GM21390 (cell line): Measurements from ENCODE around the gene ATP11A.
"Not testable (repeated sequence)": the region's sequence is repeated elsewhere in the genome, so short reads cannot be mapped to it uniquely, and the experiment has no call there.

Source experiments
- ATAC-seq: cut with Tn5 transposase; IDR thresholded peaks from one replicate; pipeline ENCODE4 v1.9.1; 2021; ENCODE audit not compliant: unreplicated experiment

Gene ATP11A

DNA sequence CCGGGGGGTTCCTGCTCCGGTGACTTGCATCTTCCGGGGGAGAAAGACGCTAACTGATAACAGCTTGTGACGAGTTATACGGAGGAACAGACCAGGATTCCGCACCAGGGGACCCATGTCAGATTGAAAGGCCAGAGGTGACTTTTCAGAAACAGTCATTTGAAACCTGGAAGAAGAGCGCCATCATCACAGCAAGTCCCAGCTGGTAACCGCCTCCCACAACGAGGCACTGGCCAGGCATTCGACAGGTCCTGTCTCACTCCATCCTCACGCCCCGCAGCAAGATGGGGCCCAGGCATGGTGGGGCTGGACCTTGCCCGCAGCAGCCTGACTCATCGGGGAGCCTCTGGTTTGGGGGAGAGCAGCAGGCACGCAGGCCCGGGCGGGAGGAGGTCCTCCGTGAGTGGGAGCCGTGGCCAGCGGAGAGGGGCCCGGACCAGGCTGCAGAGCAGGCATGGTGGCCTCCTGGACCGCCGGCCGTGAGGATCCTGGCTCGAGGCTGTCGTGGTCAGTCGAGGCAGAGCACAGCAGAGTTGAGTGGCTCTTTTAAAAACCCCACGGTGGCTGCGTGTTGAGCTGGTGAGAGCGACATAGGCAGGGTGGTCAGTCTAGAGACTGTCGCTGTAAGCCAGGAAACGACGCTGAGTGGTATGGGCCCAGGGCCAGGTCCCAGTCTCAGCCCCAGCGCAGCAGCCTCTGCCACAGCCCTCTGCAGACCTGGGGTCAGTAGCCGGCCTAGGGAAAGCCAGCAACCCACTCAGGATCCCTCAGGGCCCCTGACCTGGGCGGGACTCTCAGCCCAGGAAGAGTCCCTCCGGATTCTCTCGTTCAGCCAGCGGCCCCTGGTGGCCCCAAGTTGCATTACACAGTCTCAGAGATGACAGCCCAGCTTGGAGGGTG, 184.3 kb downstream of the ATP11A start:
- ATAC-seq, result peak; percentile 83

DNA sequence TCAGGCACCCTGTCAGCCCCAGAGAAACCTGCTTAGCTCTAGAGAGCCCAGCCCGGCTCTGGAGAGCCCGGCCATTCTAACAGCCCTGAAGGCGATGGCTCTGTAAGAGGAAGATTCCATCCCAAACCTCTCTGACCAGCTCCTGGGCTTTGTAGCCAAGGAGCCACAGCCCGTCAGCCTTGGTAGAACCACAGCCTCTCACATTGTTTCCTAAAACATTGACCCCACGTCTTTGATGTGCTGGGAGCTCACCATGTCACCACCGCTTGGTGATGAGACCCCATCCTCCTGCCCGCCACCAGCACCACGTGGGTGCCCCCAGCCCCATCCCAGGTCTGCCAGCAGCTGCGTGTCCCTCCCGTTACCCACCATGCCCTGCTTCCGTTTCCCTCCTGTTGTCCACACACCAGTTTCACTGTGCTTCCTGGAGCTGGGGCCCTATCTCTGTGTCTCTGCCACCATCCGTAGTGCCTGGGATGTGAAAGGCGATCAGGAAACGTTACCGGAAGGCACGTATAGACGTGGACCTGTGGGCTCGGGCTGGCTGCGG, 185.0 kb downstream of the ATP11A start:
- no peak for ATAC-seq

DNA sequence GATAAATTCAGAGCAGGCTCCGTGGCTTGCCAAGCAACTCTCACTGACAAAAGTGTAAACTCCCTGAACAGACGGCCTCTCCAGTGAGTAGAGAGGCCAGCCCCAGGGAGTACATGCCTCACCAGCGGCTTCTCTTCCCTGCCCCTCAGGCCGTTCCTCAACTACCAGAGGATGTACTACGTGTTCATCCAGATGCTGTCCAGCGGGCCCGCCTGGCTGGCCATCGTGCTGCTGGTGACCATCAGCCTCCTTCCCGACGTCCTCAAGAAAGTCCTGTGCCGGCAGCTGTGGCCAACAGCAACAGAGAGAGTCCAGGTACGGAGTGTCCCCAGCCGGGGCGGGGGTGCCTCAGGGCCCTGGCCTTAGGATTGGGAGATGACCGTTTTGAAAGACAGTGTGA, 185.8 kb downstream of the ATP11A start:
- ATAC-seq, result no peak

DNA sequence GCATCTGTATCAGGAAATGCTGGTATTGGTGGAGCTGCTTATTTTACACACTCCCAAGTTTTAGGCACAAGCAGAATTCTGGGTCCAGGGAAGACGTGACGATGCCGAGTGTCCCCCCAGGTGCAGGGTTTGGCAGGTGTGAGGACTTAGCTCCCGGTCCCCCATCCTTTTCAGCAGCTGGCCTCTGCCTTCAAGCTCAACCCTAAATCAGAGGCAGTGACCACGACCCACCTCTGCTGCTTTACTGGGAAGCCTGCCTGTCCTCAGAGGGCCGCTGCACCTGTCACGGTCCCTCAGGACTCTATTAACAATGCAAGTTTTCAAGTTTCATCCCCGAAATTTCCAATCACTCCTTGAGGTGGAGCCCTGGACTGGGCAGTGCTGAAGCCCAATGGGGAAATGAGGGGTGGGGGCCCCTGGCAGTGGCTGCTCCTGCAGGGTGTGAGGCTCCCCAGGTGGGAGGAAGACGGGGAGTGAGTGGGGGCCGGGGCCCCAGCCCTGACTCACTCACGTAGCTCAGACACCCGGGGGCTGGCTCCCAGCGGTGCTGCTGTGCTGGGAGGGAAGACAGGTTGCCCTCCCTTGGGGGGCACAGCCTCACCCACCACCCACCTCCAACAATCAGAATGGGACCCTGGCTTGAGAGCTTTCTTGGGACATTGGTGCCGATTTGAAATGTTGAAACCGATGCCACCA, 186.6 kb downstream of the ATP11A start:
- ATAC-seq, result no peak

DNA sequence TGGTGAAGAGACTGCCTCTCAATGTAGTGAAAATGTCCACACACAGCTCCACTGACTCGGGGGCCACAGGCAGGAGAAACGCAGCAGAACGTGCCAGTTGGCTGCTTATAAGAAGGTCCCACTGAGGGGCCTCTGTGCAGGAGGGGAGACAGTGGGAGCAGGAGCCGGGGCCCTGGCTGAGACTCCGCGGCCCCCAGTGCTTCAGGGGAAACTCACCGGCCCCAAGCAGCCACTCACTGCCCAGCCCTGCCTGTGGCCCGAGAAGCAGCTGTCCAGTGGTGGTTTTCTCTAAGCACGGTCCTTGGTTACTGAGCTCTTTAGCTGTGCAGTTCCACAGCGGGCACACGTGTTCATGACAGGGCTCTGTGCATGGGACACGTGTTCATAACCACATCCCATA, 187.2 kb downstream of the ATP11A start:
- ATAC-seq, result no peak

DNA sequence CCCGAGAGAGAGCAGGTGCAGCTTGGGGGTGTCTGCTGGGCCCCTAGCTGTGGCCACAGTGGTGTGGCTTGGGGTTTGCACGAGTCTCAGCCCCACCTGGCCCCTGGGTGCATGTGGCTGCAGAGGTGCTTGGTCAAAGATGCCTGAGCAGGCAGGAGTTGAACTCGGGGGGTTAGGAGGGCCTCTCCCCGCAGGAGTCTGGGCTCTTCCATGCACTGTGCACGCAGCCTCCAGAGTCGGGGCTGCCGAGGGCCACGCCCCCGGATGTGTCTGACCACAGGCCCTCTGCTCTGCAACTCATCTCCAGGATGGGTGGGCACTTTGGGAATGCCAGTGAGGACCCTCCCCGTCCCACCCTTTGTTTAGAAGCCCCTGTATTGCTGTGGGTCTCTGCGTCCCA, 187.7 kb downstream of the ATP11A start:
- no peak for ATAC-seq

DNA sequence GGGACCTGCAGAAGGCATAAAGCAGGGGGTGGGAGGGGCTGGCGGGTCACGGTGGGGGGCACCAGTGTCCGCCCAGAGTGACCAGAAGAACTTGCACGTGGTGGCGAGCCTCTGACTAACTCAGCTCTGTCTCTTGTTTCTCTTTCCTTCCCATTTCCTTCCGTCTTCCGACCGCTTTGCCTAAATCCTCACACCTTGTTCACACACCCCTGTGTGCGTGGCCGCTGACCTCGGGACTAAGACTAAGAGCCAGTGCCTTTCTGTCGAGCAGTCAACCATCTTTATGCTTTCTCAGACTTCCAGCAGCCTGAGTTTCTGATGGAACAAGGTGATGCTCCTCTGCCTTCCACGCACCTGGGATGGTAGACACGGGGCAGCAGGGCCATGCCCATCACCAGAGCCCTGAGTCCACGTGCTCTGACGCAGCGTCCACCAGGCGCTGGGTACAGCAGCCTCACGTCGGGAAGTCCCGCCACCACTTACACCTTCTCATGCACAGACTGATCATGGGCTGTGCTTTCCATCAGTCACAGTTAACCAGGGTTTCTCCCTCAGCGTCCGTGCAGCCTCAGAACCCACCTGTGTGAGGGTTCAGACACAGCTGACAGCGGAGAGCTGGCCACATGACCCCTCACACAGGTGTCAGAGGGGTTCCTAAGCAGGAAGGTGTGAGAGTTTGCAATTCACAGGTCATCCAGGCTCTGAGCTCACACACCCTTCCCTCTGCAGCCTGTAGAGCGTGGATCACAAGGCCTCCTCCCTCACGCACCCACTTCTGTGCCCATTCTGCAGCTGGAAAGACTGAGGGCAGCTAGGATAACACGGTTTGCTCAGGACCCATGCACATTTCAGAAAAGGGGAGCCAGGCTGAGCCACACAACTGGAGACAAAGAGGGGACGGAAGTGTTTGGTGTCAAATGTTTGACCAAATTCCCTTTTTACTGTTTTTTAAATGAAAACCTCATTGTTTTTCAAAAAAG, 188.4 kb downstream of the ATP11A start:
- ATAC-seq, result no peak

DNA sequence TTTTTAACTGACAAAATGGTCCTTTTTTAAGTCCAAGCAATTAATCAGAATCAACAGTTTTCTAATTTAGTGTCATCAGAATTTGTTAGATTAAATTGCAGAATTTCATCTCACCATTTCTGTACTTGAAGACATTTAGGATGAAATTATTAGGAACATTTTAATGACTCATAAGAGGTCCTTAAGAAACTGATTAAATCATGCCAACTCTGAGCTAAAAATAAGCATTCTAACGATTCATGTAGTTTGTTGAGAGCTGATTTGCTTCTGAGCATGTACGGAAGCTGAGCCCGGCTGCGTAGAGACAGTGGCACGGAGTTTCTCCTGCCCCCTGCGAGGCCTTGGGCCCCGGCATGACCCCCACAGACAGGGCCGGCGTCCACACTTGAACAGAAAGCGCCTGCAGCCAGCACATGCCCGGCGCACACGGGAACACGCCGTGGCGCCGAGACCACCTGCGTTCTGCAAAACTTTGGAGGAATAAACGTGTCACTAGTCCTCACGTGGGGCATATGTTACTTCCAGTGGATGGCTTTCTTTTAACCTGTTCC, 189.5 kb downstream of the ATP11A start:
- ATAC-seq, result no peak

DNA sequence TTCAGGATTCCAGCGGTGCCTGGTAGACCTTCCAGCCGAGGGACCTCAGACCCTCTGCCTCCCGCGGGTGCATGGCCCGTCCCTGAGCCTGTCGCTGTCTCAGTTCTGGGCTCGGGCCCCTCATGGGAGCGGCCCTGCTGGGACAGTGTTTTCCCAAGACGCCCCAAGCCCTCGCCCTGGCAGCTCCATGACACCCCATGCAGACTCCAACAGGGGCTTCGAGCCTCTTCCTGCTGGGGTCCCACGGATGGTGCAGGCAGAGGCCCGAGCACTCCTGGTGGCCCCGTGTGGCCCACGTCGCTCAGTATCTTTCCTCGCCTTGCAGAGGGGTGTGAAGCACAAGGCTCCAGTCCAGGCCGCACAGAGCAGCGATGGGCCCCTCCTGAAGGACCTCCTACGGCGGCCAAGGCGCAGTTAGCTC, 190.4 kb downstream of the ATP11A start:
- ATAC-seq, result no peak

DNA sequence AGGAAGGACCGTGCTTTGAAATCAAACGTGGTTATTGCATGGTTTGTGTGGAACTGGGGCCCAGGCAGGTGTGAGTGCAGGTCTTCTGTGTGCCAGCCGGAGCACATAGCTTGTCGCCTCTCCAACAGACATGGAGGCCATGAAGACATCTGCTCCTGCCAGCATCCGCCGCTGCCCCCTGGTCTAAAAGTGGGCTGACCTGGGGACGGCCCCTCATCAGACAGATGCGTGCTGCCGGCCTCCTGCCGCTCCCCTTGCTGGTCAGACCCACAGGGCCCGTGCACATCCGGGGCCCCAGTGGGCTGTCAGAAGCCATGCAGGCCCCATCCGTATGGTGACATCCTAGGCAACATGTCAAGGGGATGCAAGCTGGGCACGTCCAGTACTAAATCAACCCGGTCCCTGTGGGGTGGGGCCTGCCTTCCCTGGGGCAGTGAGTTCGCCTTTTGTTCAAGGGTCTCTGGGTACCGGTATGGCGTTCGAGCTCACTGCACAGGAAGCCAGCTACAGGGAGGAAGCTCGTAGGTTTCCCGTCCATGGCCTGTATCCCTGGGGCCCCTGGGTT, 191.2 kb downstream of the ATP11A start:
- no peak for ATAC-seq

DNA sequence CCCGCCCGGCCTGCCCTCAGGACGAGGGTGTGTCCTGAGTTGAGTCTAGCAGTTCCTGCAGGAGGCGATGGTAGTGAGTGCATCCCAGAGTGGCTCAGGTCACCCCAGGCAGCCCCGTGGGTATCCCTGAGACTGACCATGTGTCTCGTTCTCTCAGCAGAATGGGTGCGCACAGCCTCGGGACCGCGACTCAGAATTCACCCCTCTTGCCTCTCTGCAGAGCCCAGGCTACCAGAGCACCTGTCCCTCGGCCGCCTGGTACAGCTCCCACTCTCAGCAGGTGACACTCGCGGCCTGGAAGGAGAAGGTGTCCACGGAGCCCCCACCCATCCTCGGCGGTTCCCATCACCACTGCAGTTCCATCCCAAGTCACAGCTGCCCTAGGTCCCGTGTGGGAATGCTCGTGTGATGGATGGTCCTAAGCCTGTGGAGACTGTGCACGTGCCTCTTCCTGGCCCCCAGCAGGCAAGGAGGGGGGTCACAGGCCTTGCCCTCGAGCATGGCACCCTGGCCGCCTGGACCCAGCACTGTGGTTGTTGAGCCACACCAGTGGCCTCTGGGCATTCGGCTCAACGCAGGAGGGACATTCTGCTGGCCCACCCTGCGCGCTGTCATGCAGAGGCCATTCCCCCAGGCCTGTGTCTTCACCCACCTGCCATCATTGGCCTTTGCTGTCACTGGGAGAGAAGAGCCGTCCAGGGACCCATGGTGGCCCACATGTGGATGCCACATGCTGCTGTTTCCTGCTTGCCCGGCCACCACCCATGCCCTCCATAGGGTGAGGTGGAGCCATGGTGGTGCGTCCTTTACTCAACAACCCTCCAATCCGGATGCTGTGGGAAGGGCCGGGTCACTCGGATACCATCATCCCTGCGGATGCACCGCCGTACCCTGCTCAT, 192.1 kb downstream of the ATP11A start:
- no peak for ATAC-seq

DNA sequence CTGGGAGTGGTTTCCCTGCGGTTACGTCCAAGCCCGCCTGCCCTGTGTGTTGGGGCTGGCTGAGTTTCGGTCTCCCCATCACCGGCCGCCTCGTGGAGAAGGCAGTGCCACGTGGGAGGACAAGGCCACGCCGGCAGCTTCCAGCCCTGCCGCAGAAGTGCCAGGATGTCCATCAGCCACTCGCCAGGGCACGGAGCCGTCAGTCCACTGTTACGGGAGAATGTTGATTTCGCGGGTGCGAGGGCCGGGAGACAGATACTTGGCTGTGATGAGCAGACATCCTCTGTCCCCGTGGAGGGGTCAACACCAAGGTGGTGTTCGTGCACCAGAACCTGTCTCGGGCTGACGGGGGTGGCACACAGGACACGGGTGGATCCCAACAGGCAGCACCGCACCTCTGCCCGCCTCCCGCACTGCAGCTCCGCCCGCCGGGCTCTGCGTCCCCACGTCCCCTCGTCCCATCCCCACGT, 192.8 kb downstream of the ATP11A start:
- ATAC-seq, result no peak

DNA sequence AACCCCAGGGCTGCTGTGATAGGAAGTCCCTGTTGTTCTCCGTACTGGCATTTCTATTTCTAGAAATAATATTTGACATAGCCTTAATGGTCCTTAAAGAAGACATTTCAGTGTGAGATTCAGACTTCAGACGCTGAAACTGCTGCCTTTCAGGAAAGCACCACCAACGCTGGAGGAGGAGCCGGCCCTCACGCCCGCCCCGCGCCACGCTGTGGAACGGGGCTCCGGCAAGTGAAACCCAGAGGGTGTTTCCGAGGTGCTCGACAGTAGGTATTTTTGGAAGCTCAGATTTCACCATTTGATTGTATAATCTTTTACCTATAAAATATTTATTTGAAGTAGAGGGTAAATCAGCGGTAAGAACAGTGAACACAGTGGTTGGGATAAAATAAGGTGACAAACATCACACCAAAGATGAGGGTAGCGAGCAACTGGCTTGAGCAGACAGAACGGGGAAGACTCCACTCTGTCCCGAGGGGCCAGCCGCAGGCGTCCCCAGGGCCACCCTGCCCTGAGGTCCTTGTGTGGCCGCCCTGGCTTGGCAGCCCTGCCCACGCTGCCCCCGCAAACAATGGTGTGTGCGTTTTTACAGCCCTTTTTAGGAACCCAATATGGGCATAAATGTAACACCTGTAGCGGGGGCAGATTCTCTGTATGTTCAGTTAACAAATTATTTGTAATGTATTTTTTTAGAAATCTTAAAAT, 193.6 kb downstream of the ATP11A start:
- ATAC-seq, result no peak

DNA sequence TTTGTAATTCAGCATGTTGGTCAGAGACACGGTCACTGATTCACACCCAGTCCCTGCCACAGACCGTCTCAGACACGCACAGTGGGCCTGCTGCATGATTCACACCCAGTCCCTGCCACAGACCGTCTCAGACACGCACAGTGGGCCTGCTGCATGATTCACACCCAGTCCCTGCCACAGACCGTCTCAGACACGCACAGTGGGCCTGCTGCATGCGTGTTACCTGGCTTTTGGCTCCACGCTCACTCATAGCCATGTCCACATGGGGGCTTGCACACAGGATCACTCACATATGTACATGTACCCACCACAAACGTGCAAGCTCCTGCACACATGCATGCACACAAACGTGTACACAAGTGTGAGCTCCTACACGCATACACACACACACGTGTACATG, 194.9 kb downstream of the ATP11A start:
- ATAC-seq, result not testable (repeated sequence)

DNA sequence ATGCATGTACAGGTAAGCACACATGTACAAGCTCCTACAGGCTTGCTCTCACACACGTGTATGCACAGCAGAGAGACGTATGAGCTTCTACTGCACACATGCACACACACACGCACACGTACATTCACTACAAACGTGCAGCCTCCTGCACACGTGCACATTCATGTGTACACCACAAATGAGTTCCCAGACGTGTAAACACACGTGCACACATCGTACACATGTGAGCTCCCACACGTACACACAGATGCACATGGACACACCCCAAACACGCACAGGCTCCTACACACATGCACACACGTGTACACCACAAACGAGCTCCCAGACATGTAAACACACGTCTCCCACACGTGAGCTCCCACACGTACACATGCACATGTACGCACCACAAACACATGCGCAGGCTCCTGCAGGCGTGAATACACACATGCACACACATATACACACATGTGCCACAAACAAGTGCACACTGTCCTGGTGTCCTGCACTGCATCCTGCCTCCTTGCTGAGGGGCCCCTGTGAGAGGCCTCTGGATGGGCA, 195.5 kb downstream of the ATP11A start:
- ATAC-seq, result no peak

DNA sequence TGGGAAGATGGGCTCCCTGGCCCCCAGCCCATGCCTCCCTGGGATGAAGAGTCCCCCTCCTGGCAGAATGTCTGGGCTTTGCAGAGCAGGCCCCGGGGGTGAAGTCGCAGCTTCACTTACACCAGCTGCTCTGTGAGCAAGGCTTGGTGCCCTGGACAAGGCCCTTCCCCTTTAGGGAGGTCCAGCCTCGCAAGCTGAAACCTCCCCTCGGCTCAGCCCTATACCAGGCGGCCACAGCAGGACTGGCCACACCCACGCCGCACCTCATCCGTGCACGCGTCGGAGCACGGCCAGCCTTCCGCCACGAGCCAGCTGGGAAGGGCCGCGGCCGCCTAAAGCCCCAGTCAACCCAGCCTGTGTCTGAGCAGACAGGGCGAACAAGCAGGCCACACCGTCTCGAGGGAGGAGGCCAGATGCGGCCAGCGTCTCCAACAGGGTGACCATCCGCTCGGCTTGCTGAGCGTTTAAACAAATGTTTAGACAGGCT, 196.0 kb downstream of the ATP11A start:
- ATAC-seq, result no peak

DNA sequence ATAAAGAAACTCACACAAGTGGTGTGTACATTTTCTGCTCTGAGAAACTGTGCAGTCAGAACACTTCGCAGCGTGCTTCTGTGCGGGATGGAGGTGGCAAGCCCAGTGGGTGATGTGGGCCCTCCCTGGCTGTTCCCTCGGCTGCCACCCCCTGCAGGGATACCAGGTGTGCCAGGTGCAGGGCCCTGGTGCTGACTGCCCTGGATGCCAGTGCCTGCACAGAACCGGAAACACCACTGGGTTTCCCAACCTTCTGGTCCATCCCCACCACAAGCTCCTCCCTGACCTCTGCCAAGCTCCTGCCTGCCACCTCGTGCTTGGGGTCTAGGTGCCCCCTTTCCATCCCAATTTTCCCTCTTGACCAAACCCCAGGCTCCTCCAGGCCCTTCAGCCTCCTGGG, 197.3 kb downstream of the ATP11A start:
- ATAC-seq, result no peak

DNA sequence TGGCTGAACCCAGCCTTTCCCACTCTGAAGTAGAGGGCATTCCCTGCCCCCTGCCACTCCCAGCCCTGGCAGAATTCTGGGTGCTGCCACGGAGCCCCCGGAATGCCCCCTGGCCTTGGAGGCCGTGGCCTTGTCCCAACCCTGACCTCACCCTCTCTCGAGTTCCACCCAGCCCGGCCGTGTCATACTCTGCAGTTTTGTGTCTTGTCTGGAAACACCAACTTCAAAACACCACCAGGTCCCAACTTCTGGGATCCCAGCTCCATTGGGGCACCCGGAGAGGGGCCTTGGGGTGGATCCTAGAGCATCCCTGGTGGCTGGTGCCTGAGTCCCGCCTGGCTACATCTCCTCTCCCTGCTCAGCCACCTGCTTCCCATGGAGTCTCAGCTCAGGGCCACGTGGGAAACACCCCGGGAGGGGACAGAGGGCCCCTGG, 197.7 kb downstream of the ATP11A start:
- ATAC-seq, result no peak
